Measurements from ENCODE around the gene NOB1. TPM values are rescaled to one million over a fixed set of nuclear protein-coding genes. Genes with fewer than 3 reads are reported as not detected.
A peak's percentile ranks its signal among the peaks of the same experiment; 100 is the strongest.

The NOB1 gene
- total RNA-seq, 1 experiment from 2014 or later: 27.4 TPM

DNA sequence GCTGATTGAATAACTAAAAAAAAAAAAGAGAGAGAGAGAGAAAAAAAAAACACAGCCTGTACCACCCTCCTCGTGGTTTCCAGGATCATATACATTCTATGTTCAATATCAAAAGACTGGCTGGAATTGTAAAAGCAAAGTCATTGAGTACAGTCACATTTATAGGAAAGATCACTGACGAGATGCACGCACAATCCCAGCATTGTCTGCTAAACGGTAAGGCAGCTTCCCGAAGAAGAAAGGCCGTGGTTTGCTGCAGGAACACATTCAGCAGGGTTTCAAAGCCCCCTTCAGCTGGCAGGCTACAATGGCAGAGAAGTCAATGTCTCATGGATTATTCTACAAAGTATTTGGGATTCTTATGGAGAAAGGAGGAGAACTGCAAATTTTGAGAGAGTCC is 37.7 kb downstream of the NOB1 start:
- H3K27ac ChIP-seq: no peak overlapping the region
- no peaks in the 10 kb centered on the region for H3K27me3 ChIP-seq
- no peaks in the 10 kb centered on the region for H3K4me1 ChIP-seq
- H3K9me3 ChIP-seq (replicated peaks): no peaks in the 10 kb centered on the region
- no peak for DNase-seq
- H3K4me3 ChIP-seq: no peak overlapping the region
- H3K36me3 ChIP-seq: no peaks in the 10 kb centered on the region

DNA sequence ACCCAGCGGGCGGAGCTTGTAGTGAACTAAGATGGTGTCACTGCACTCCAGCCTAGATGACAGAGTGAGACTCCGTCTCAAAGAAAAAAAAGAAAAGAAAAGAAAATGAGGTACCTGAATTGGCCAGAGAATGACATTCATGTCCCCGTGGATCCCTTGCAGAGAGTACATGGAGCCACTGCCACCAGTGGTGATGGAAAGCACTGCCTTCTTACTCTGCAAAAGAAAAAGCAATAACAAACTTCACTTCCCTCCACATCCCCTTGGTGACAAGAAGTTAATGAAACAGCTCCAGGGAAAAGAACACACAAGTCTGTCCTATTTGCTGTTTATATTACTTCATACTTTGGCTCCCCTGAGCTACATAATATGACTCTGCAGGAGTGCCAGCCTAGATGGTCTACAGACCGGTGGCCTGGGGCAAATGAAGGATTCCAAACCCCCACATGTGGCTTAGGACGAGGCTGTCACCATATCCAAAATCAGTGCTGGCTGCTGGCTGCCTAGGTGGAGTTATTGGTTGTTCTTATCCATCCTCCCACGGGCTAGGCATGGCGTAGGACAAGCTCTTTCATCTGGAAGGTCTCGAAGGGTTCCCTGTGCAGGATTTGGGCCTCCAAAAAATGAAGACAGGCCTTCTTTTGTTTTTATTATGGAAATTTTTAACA is 41.7 kb downstream of the NOB1 start:
- no peaks in the 10 kb centered on the region for H3K9me3 ChIP-seq (replicated peaks)
- no peaks in the 10 kb centered on the region for H3K36me3 ChIP-seq
- DNase-seq: no peak
- H3K4me1 ChIP-seq: no peaks in the 10 kb centered on the region
- H3K27ac ChIP-seq: no peak overlapping the region
- H3K27me3 ChIP-seq: no peaks in the 10 kb centered on the region
- H3K4me3 ChIP-seq: no peak overlapping the region

DNA sequence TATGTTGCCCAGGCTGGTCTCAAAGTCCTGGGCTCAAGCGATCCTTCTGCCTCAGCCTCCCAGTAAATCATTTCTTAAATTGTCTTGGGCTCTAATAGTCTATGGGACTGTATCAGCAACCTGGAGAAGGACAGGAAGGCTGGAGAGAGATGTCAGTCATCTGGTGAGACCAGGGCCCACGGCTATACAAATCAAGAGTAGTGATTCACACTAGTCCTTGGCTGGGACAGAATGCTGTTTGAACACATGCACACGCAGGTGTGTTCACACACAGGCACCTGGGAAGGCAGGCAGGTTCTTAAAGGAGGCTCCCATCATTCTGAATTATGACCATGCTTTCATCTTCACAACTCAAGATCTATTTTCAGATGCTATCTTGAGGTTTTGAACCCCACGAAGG is 42.4 kb downstream of the NOB1 start:
- no peaks in the 10 kb centered on the region for H3K27me3 ChIP-seq
- no peak overlapping the region for H3K4me3 ChIP-seq
- no peaks in the 10 kb centered on the region for H3K36me3 ChIP-seq
- no peak overlapping the region for H3K27ac ChIP-seq
- no peaks in the 10 kb centered on the region for H3K4me1 ChIP-seq
- no peaks in the 10 kb centered on the region for H3K9me3 ChIP-seq (replicated peaks)
- DNase-seq: no peak

DNA sequence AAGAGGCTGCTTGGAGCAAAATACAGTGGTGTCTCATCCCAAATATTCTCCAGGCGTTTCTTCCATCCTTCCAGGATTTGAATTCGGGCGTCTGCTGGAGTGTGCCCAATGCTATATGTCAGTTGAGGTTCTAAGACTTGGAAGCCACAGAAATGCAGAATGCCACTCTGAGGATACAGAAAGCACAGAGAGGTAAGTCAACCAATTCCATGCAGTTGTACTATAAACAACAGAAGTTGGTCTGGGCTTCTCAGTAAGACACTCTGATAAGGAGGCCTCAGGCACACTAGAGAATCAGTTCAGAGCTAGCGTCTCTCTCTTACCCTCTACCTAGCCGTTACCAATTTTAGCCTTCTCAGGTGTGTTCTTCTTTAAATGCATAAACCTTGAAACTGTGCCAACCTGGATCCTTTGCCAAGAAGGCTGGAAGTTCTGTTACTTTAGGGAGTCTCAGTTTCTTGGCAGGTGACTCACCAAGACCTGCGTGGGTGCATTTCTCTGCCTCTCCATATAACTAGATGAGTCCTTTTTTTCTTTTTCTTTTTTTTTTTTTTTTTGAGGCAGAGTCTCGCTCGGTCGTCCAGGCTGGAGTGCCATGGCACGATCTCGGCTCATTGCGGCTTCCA is 43.5 kb downstream of the NOB1 start:
- H3K4me3 ChIP-seq: no peak overlapping the region
- no peaks in the 10 kb centered on the region for H3K36me3 ChIP-seq
- DNase-seq: no peak
- H3K27me3 ChIP-seq: no peaks in the 10 kb centered on the region
- no peaks in the 10 kb centered on the region for H3K9me3 ChIP-seq (replicated peaks)
- H3K4me1 ChIP-seq: no peaks in the 10 kb centered on the region
- no peak overlapping the region for H3K27ac ChIP-seq

DNA sequence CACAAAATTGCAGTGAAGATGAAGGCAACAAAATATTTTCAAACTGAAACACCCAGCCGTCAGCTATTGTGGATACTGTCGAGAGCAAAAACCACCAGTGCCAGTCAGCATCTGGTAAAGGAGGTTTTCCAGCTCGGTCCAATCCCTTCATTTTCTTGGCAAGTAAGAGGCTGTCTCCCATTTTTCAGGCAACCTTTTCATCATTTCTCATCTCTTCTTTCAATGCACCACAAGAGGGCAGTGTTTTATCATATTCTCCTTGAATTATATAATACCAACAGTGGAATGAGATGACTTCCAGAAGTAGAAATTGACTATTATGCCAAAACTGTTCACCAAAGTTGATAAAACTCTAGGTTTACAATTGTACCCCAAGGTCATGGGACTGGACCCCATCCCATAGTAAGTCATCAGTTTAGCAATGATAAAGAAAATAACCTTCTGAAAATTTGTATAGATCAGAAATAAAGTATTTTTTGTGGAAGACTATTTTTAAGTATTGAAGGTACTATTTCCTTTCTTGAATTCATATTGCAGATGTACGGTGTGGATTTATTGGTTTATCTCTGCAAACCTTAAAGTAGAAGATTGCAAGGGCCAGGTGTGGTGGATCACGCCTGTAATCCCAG is 45.2 kb downstream of the NOB1 start:
- no peaks in the 10 kb centered on the region for H3K27me3 ChIP-seq
- no peak overlapping the region for H3K4me3 ChIP-seq
- H3K4me1 ChIP-seq: no peaks in the 10 kb centered on the region
- peak in 1 of 2 experiments; percentile 77 for DNase-seq
- no peaks in the 10 kb centered on the region for H3K36me3 ChIP-seq
- H3K9me3 ChIP-seq (replicated peaks): no peaks in the 10 kb centered on the region
- no peak overlapping the region for H3K27ac ChIP-seq

DNA sequence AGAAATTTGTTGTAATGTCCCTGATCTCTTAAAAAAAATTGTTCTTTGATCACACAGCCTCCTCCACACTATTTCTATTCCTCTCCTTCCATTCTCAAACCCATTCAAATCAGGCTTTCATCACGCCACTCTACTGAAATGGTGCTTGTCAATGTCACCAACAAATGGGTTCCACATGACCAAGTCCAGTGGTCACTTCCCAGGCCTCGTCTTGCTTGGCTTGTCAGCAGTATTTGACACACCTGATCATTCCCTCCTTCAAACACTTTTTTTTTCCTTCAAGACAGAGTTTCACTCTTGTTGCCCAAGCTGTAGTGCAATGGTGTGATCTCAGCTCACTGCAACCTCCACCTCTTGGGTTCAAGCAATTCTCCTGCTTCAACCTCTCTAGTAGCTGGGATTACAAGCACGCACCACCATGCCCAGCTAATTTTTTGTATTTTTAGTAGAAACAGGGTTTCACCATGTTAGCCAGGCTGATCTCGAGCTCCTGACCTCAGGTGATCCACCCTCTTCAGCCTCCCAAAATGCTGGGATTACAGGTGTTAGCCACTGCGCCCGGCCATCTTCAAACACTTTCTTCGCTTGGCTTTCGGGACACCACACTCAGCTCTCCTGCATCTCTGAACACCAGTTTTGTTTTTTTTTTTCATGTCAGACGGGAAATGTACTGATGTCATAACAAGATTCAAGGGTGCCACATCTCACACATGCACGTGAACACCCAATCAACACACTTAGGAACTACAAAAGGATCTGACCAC is 46.6 kb downstream of the NOB1 start:
- Histone ChIP-seq H3K27me3 (no peaks in the 10 kb centered on the region), H3K9me3 (replicated peaks) (no peaks in the 10 kb centered on the region), H3K4me3 (no peak overlapping the region), H3K4me1 (no peaks in the 10 kb centered on the region), H3K27ac (no peak overlapping the region), H3K36me3 (no peaks in the 10 kb centered on the region)
- no peak for DNase-seq

DNA sequence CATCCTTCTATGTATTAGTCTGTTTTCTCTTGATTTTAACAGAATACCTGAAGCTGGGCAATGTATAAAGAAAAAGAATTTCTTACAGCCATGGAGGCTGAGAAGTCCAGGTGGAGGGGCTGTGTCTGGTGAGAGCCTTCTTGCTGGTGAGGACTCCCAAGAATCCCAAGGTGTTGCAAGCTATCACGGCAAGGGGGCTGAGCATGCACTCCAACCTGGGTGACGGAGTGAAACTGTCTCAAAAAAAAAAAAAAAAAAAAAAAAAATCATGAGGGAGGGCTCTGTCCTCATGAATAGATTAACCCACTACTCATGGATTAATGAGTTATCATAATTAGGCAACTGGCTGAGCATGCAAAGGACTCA is 47.8 kb downstream of the NOB1 start:
- no peaks in the 10 kb centered on the region for H3K9me3 ChIP-seq (replicated peaks)
- H3K36me3 ChIP-seq: no peaks in the 10 kb centered on the region
- H3K27ac ChIP-seq: no peak overlapping the region
- DNase-seq: no peak
- no peak overlapping the region for H3K4me3 ChIP-seq
- H3K27me3 ChIP-seq: no peaks in the 10 kb centered on the region
- no peaks in the 10 kb centered on the region for H3K4me1 ChIP-seq

DNA sequence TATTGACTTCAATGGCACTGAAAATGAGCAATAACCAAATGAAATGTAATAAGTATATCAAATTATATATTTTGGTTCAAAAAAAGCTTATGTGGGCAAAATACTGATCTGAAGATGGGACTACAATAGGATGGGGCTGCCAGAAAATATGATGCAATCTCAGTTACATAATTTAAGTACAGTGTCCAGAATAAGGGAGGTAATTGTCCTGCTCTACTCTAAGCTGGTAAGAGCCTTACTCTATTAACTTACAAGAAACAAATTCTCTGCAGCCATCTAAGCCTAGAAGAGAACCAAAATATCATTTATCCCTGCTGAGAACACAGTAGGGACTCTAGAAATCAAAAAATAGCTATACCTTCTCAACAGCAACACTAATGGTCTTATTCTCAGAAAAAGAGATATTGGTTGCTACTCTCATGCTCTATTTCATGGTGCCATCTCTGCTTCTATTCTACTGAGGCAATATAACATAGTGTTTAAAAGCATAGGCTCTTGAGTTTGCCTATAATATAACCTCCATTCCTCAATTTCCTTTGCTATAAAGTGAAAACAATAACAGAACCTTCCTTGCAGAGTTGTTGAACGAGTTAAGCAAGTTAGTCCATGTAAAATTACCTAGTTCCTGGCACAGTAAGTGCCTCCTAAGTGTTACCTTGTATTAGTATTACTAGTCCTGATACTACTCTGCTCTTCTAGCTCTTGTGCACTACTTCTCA is 48.3 kb downstream of the NOB1 start:
- Histone ChIP-seq H3K4me3 (no peak overlapping the region), H3K36me3 (no peaks in the 10 kb centered on the region), H3K27me3 (no peaks in the 10 kb centered on the region), H3K4me1 (no peaks in the 10 kb centered on the region), H3K27ac (no peak overlapping the region), H3K9me3 (replicated peaks) (no peaks in the 10 kb centered on the region)
- DNase-seq: no peak

DNA sequence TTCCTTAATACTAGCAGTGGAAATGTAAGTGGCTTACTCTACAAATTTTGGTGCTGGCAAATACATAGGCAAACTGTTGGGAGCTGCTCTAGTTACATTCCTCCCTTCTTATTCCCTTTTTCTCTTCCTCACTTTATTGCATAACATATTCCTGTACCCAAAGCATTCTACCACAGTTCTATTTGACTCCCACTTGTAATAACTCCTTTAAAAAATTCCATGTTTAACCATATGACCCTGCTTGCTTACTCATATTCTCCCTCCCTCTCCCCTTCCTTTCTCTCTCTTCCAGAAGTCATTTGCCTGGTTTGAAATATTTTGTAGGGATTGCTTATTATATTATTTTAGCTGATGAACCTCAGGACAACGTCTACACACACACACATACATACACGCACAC is 51.1 kb downstream of the NOB1 start:
- Histone ChIP-seq H3K27me3 (no peaks in the 10 kb centered on the region), H3K4me3 (no peak overlapping the region), H3K9me3 (replicated peaks) (no peaks in the 10 kb centered on the region), H3K4me1 (no peaks in the 10 kb centered on the region), H3K27ac (no peak overlapping the region), H3K36me3 (no peaks in the 10 kb centered on the region)
- DNase-seq: no peak

DNA sequence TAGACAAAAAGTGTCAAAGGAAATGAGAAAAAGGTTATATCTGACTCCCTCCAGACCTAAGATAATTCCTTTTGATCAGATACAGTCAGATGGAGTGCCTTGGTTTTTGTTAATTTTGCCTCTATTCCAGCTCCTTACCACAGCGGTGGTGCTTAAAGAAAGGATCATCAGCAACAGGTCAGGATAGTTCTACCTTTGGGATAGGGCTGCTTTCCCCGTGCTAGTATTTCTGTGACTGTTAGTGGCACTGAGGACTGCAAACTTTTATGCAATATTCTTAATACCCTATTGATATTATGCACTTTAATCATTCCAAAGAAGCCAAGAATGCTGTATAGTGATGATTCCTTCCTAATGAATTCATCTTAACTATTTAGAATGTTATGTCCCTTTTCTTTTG is 52.9 kb downstream of the NOB1 start:
- no peak for DNase-seq
- Histone ChIP-seq H3K36me3 (no peaks in the 10 kb centered on the region), H3K4me1 (no peaks in the 10 kb centered on the region), H3K27ac (no peak overlapping the region), H3K27me3 (no peaks in the 10 kb centered on the region), H3K9me3 (replicated peaks) (no peaks in the 10 kb centered on the region), H3K4me3 (no peak overlapping the region)

DNA sequence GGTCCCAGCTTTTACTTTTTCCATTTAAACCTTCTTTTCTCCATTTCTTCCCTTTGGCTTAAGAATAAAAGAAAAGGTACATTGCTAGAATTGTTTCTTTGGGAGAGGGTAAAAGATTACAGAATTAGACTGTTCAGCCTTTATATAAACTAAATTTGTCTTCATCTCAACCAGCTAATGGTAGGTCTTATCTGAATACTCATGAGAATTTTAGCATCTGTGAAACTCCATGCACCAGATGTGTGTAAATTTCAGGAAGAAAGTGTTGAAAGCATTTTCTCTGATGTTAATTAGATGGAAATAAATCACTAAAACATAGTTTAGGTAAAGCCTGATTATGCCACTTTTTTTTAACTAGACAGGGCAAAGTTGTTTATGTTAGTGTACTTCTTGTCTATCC is 53.3 kb downstream of the NOB1 start:
- no peak overlapping the region for H3K4me3 ChIP-seq
- no peaks in the 10 kb centered on the region for H3K4me1 ChIP-seq
- no peak overlapping the region for H3K27ac ChIP-seq
- no peak for DNase-seq
- no peaks in the 10 kb centered on the region for H3K27me3 ChIP-seq
- H3K36me3 ChIP-seq: no peaks in the 10 kb centered on the region
- no peaks in the 10 kb centered on the region for H3K9me3 ChIP-seq (replicated peaks)

DNA sequence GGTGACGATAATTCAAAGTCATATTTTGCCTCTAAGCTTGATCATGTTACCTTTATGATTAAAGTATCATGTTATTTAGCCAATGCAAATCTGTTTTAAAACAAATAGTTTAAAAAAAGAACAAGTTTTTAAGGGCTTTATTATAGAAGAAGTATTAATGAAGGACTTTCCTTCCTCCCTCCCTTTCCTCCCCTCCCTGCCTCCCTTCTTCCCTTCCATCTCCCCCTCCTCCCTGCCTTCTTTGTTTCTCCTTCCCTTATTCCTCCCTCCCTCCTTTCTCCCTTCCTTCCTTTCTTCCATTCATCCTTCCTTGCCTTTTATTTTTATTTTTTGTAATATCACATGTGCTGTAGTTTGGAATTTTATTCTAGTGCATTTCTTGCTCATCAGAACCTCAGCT is 54.8 kb downstream of the NOB1 start:
- Histone ChIP-seq H3K36me3 (no peaks in the 10 kb centered on the region; the same call in 1 of the 2 replicates), H3K4me1 (no peaks in the 10 kb centered on the region), H3K27me3 (no peaks in the 10 kb centered on the region), H3K27ac (no peak overlapping the region), H3K9me3 (replicated peaks) (no peaks in the 10 kb centered on the region), H3K4me3 (no peak overlapping the region)
- no peak for DNase-seq

DNA sequence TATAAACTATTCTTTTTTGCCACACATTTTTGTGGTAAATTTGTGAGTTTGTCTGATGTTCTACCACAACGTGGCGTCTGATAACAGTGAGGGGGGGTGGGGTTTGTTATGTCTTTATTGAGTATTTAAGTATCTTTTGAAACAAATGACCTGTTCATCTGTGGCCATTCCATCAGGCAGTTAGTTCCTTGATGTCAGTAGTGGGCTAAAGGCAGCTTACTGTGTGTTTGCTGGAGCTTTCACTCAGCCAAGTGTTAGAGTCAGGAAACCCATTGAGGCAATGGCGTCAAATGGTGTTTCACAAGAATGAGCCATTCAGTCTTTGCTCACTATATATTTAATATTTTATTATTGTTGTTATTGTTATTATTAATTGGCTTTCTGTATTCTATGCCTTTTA is 56.3 kb downstream of the NOB1 start:
- no peaks in the 10 kb centered on the region for H3K4me1 ChIP-seq
- no peaks in the 10 kb centered on the region for H3K9me3 ChIP-seq (replicated peaks)
- DNase-seq: no peak
- no peaks in the 10 kb centered on the region; the same call in 1 of the 2 replicates for H3K36me3 ChIP-seq
- no peaks in the 10 kb centered on the region for H3K27me3 ChIP-seq
- no peak overlapping the region for H3K4me3 ChIP-seq
- no peak overlapping the region for H3K27ac ChIP-seq

DNA sequence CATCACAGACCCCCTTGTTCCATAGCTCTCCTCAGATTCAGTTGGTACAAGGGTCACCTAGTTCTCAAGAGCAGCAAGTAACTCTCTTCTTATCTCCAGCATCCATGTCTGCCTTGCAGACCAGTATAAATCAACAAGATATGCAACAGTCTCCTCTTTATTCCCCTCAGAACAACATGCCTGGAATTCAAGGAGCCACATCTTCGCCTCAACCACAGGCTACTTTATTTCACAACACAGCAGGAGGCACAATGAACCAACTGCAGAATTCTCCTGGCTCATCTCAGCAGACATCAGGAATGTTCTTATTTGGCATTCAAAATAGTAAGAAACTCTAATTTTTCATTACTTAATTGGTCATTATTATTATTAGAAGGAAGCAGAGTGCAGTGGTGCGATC is 60.8 kb downstream of the NOB1 start:
- no peak overlapping the region for H3K4me3 ChIP-seq
- no peak overlapping the region for H3K27ac ChIP-seq
- peaks cover 8% of the 10 kb centered on the region; the same call in 1 of the 2 replicates for H3K36me3 ChIP-seq
- no peaks in the 10 kb centered on the region for H3K27me3 ChIP-seq
- H3K9me3 ChIP-seq (replicated peaks): no peaks in the 10 kb centered on the region
- H3K4me1 ChIP-seq: no peaks in the 10 kb centered on the region
- no peak for DNase-seq
